ENCODE data around the gene TCHHL1.
"Not testable (repeated sequence)": the region's sequence is repeated elsewhere in the genome, so short reads cannot be mapped to it uniquely, and the experiment has no call there.

The TCHHL1 gene

GRCh38 chr1:152084853-152085252 is 4.0 kb downstream of the TCHHL1 start:
- no peak for DNase-seq

GRCh38 chr1:152081026-152081425 is 7.8 kb downstream of the TCHHL1 start:
- not testable (repeated sequence) for DNase-seq

GRCh38 chr1:152080494-152080893 is 8.4 kb downstream of the TCHHL1 start:
- not testable (repeated sequence) for DNase-seq

- DNase-seq = no peak
Observed at GRCh38 chr1:152078831-152079441, 9.9 kb downstream of the TCHHL1 start.

GRCh38 chr1:152072311-152072710 is 16.6 kb downstream of the TCHHL1 start:
- no peak for DNase-seq

GRCh38 chr1:152071123-152071522 is 17.7 kb downstream of the TCHHL1 start:
- DNase-seq = no peak

- DNase-seq = no peak
Observed at GRCh38 chr1:152067929-152068328, 20.9 kb downstream of the TCHHL1 start.

- no peak for DNase-seq
Observed at GRCh38 chr1:152067150-152067549, 21.7 kb downstream of the TCHHL1 start.

- no peak for DNase-seq
Observed at GRCh38 chr1:152061952-152062351, 26.9 kb downstream of the TCHHL1 start.

- DNase-seq = no peak
Observed at GRCh38 chr1:152053375-152053774, 35.5 kb downstream of the TCHHL1 start.

- peak; percentile 75 for DNase-seq
Observed at GRCh38 chr1:152052606-152053005, 36.3 kb downstream of the TCHHL1 start.

- peak; percentile 12 for DNase-seq
Observed at GRCh38 chr1:152050886-152051675, 37.8 kb downstream of the TCHHL1 start.

- DNase-seq = peak; percentile 20
Observed at GRCh38 chr1:152049291-152050083, 39.4 kb downstream of the TCHHL1 start.

- DNase-seq = no peak
Observed at GRCh38 chr1:152048416-152049009, 40.4 kb downstream of the TCHHL1 start.

GRCh38 chr1:152047730-152048415 is 41.0 kb downstream of the TCHHL1 start:
- DNase-seq = peak; percentile 100

GRCh38 chr1:152047413-152047729 is 41.5 kb downstream of the TCHHL1 start:
- DNase-seq = no peak

GRCh38 chr1:152044386-152044785 is 44.5 kb downstream of the TCHHL1 start:
- DNase-seq = no peak

GRCh38 chr1:152043870-152044269 is 45.0 kb downstream of the TCHHL1 start:
- DNase-seq = no peak

GRCh38 chr1:152042030-152042429 is 46.8 kb downstream of the TCHHL1 start:
- DNase-seq = no peak

GRCh38 chr1:152039886-152040285 is 49.0 kb downstream of the TCHHL1 start:
- no peak for DNase-seq

- DNase-seq = no peak
Observed at GRCh38 chr1:152039461-152039860, 49.4 kb downstream of the TCHHL1 start.

GRCh38 chr1:152038871-152039270 is 50.0 kb downstream of the TCHHL1 start:
- no peak for DNase-seq

All from EL (cell line).